Mucosa of rectum (tissue), 2 donors: Measurements from ENCODE around the gene CRELD1.
A peak's percentile ranks its signal among the peaks of the same experiment; 100 is the strongest.

ENCODE experiments used
- H3K27ac ChIP-seq, 2 donors: one replicate each; pipeline ENCODE4 v1.7.0; 2013; ENCODE audit warnings: inconsistent platforms in 2 of 2, low read depth in 2 of 2, low read length in 2 of 2
- H3K27me3 ChIP-seq, 2 donors: one replicate each; pipeline ENCODE4 v1.7.0; 2013; ENCODE audit warnings: low read length in 2 of 2; ENCODE audit not compliant: control insufficient read depth in 2 of 2, insufficient read depth in 2 of 2
- H3K36me3 ChIP-seq, 2 donors: one replicate each; pipeline ENCODE4 v1.7.0; 2013; ENCODE audit warnings: low read length in 2 of 2; ENCODE audit not compliant: control insufficient read depth in 2 of 2, insufficient read depth in 2 of 2
- H3K4me1 ChIP-seq, 2 donors: one replicate each; pipeline ENCODE4 v1.7.0; 2013; ENCODE audit warnings: low read length in 2 of 2, mild to moderate bottlenecking in 1 of 2; ENCODE audit not compliant: control insufficient read depth in 2 of 2, insufficient read depth in 2 of 2
- H3K4me3 ChIP-seq, 2 donors: one replicate each; pipeline ENCODE4 v1.7.0; 2013; ENCODE audit warnings: low read length in 2 of 2
- H3K9ac ChIP-seq, 2 donors: one replicate each; pipeline ENCODE4 v1.7.0; 2013; ENCODE audit warnings: low read length in 2 of 2, low read depth in 1 of 2, mild to moderate bottlenecking in 1 of 2
- H3K9me3 ChIP-seq, 2 donors: one replicate each; pipeline ENCODE4 v1.7.0; 2013; ENCODE audit warnings: low read length in 2 of 2; ENCODE audit not compliant: control insufficient read depth in 2 of 2
- donor health status: healthy.
- donor health status: Normal muscosa, but diverticular disease.

The CRELD1 gene, protein sequence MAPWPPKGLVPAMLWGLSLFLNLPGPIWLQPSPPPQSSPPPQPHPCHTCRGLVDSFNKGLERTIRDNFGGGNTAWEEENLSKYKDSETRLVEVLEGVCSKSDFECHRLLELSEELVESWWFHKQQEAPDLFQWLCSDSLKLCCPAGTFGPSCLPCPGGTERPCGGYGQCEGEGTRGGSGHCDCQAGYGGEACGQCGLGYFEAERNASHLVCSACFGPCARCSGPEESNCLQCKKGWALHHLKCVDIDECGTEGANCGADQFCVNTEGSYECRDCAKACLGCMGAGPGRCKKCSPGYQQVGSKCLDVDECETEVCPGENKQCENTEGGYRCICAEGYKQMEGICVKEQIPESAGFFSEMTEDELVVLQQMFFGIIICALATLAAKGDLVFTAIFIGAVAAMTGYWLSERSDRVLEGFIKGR

DNA sequence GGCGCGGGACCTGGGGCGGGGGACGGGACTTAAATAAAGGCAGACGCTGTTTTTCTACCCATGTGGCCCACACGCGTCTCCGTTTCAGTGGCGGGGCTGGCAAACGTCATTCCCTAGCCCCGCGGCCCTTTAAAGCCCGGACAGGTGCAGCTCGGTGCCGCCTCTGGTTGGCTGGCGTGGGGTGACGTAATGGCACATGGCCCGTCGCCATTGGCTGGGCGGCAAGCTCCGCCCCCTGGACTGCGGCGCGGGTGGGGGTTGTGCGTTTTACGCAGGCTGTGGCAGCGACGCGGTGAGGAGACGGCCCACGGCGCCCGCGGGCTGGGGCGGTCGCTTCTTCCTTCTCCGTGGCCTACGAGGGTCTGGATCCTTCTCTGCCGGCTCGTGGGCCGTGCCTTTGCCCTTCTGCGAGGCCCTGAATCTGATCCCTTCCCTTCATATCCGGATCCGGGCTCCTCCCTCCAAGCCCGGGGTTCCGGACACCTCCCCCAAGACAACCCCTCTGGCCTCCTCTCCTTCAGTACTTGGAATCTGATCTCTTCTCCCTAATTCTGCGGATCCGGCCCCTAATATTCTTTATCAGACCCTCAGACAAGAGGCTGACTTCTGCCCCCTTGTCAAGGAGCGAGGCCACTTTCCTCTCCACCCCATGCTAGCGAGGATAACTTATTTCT is at the start of gene CRELD1:
Gene CRELD1, plus strand, starts transcription at position 274 of the 674 bp plus-strand sequence. CDS start 605 bp downstream, outside the sequence.
- Histone ChIP-seq H3K4me3 (peak within 1 kb of the TSS; percentile 94 to 98), H3K27ac (peak within 1 kb of the TSS; percentile 94 to 96), H3K27me3 (no peaks in the 10 kb centered on the region), H3K4me1 (peaks cover 18 to 23% of the 10 kb centered on the region in 2 donors), H3K36me3 (peaks cover 15 to 16% of the 10 kb centered on the region in 2 donors), H3K9me3 (no peaks in the 10 kb centered on the region), H3K9ac (peak within 1 kb of the TSS; percentile 89 to 95)

DNA sequence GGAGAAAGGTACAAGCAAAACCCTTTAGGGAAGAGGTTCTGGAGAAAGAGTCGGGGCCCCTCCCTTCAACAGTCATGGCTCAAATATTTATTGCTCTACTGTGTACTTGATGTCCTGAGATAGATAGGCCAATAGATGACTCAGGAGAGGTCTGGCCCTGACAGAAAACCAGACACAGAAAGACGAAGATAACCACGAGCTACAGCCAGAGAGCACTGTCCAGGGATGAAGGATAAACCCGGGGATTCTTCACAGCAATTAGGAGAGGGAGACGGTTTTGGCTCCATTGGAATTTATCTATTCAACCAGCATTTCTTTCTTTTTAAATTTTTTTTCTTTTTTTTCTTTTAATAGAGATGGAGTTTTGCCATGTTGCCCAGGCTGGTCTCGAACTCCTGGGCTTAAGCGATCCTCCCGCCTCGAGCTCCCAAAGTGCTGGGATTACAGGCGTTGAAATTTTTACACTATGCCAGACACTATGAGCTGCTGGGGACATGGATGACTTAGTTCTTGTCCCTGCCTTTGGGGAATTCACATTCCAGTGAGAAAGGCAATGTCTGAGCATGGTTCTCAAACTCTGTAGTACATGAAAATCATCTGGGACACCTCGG is 49.0 kb upstream of the CRELD1 start:
- no peaks in the 10 kb centered on the region for H3K27me3 ChIP-seq
- peak overlapping the region in 1 of 2 donors; percentile 82 for H3K27ac ChIP-seq
- no peak overlapping the region for H3K4me3 ChIP-seq
- no peaks in the 10 kb centered on the region for H3K36me3 ChIP-seq
- no peak overlapping the region for H3K9ac ChIP-seq
- peaks cover 0 to 4% of the 10 kb centered on the region in 2 donors for H3K4me1 ChIP-seq
- no peaks in the 10 kb centered on the region for H3K9me3 ChIP-seq

DNA sequence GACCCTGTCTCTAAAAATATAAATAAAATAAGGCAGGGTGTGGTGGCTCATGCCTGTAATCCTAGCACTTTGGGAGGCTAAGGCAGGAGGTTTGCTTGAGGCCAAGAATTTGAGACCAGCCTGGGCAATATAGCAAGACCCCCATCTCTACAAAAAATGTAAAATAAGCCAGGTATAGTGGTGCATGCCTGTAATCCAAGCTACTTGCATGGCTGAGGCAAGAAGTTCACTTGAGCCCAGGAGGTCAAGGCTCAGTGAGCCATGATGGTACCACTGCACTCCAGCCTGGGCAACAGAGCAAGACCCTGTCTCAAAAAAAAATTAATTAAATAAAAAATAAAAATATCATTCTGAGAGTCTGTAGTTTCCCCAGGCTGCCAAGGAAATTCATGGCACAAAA is 47.3 kb upstream of the CRELD1 start:
- Histone ChIP-seq H3K9ac (no peak overlapping the region), H3K4me3 (no peak overlapping the region), H3K27ac (no peak overlapping the region), H3K27me3 (no peaks in the 10 kb centered on the region), H3K36me3 (no peaks in the 10 kb centered on the region), H3K9me3 (no peaks in the 10 kb centered on the region), H3K4me1 (peaks cover 0 to 9% of the 10 kb centered on the region in 2 donors)

DNA sequence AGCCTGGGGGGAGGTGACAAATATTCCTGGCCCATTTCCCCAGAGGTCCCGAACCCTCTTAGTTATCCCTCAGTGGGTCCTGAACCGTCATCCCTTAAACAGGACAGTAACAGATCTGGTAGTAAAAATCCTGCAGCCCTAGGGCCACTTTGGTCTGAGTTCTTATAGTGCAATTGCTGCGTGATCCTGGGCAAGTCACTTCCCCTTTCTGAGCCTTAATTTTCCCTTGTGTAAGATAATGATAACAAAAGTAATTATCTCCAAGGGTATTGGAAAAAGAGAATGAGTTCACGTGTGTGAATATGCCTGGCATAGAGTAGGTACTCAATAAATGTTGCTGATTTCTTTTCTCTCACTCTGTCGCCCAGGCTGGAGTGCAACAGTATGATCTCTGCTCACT is 46.2 kb upstream of the CRELD1 start:
- H3K27me3 ChIP-seq, result no peaks in the 10 kb centered on the region
- H3K27ac ChIP-seq, result no peak overlapping the region
- no peak overlapping the region for H3K9ac ChIP-seq
- H3K4me1 ChIP-seq, result peaks cover 0 to 9% of the 10 kb centered on the region in 2 donors
- no peaks in the 10 kb centered on the region for H3K9me3 ChIP-seq
- H3K4me3 ChIP-seq, result no peak overlapping the region
- H3K36me3 ChIP-seq, result peaks cover 0 to 2% of the 10 kb centered on the region in 2 donors

DNA sequence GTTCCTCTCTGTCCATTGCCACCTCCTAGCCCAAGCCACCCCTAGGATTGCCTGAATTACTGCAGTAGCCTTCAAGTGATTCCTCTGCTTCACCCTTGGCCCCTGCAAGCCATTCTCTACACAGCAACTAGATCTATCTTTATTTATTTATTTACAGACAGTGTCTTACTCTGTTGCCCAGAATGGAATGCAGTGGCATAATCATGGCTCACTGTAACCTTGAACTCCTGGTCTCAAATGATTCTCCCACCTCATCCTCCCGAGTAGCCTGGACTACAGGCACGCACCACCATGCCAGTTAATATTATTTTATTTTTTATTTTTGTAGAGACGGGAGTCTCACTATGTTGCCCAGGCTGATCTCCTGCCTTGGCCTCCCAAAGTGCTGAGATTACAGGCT is 45.1 kb upstream of the CRELD1 start:
- H3K9ac ChIP-seq, result no peak overlapping the region

DNA sequence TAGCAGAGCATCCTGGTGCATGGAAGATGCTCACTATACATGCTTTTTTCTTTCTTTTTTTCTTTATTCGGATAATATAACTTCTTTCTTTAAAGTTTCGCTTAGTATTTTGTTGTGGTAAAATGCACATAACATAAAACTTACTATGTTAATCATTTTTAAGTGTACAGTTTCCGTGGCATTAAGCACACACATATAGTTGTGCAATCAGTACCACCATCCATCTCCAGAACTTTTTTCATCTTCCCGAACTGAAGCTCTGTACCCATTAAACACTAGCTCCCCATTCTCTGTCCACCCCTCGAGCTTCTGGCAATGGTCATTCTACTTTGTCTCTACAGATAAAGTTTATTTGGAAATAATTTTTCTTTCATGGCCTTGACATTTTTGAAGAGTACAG is 44.2 kb upstream of the CRELD1 start:
- no peak overlapping the region for H3K27ac ChIP-seq
- no peak overlapping the region for H3K9ac ChIP-seq
- no peaks in the 10 kb centered on the region for H3K27me3 ChIP-seq
- H3K4me1 ChIP-seq, result peaks cover 3 to 8% of the 10 kb centered on the region in 2 donors
- no peak overlapping the region for H3K4me3 ChIP-seq
- no peaks in the 10 kb centered on the region for H3K9me3 ChIP-seq
- H3K36me3 ChIP-seq, result peaks cover 8 to 13% of the 10 kb centered on the region in 2 donors

More for the DNA sequence above, 45.1 kb upstream of the CRELD1 start:
- Histone ChIP-seq H3K36me3 (peaks cover 8 to 13% of the 10 kb centered on the region in 2 donors), H3K27me3 (no peaks in the 10 kb centered on the region), H3K9me3 (no peaks in the 10 kb centered on the region), H3K27ac (no peak overlapping the region), H3K4me3 (no peak overlapping the region), H3K4me1 (peaks cover 0 to 9% of the 10 kb centered on the region in 2 donors)

DNA sequence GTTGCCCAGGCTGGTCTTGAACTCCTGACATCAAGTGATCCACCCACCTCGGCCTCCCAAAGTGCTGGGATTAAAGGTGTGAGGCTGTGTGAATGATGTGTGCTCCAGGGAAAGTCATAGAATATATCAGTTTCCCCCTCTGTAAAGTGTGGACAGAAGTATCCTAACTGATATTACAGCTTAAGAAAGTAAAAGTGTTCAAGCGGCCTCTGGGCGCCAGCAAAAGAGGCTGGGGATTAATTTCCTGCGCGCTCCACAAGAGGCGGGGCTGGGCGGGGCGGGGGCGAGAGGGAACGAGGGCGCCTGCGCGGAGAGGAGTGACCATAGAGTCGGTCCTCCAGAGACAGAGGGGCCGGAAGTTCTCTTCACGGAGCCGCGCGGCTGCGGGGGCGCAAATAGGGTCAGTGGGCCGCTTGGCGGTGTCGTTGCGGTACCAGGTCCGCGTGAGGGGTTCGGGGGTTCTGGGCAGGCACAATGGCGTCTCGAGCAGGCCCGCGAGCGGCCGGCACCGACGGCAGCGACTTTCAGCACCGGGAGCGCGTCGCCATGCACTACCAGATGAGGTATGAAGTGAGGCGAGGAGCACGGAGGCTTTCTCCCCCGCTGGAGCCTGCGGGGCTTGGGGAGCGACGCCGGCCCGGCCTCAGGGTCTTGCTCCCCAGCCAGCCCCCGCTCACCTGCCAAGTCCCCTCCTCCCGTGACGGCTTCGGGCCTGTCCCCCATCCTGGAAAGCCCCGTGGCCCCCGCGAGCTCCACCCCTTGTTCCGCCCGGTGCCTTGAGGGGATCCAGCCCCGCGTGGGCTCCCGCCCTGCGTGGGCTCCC is 43.2 kb upstream of the CRELD1 start, which contains the start of gene JAGN1:
Gene JAGN1, plus strand, starts transcription at position 362 of the 823 bp plus-strand sequence. Its CDS starts 113 bp downstream, at position 475.
- Histone ChIP-seq H3K4me3 (peak within 1 kb of the TSS; percentile 93 to 98), H3K27me3 (no peaks in the 10 kb centered on the region), H3K9me3 (no peaks in the 10 kb centered on the region), H3K27ac (peak within 1 kb of the TSS; percentile 93 to 94), H3K4me1 (peaks cover 3 to 12% of the 10 kb centered on the region in 2 donors), H3K9ac (peak within 1 kb of the TSS; percentile 99 to 100), H3K36me3 (peaks cover 8 to 16% of the 10 kb centered on the region in 2 donors)

DNA sequence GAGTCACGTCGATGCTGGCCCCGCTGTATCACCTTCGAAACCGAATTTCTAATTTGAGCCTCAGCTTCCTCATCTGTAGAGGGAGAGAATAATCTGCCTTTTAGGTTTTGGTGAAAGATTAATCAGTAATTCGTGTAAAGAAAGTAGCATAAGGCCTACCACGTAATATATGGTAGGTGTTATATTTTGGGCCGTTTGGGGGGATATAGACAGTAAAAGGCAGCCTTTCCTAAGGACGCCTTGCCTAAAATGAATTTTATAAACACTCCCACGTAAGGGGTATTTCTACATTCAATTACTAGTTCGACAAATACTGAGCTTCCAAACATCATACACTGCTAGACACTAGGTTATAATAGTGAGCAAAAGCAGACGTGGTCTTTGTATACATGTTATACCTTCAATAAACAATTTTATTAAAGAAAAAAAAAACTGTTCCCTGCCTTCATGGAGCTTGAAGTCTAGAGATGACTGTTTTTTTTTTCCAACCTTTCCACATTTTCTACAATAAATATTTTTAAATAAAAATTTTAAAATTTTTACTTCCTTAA is 42.5 kb upstream of the CRELD1 start:
- Histone ChIP-seq H3K4me3 (peak overlapping the region; percentile 93 to 98), H3K9me3 (no peaks in the 10 kb centered on the region), H3K27ac (peak overlapping the region; percentile 93 to 94), H3K27me3 (no peaks in the 10 kb centered on the region), H3K4me1 (peaks cover 3 to 12% of the 10 kb centered on the region in 2 donors), H3K36me3 (peaks cover 8 to 16% of the 10 kb centered on the region in 2 donors), H3K9ac (peak overlapping the region; percentile 99 to 100)

DNA sequence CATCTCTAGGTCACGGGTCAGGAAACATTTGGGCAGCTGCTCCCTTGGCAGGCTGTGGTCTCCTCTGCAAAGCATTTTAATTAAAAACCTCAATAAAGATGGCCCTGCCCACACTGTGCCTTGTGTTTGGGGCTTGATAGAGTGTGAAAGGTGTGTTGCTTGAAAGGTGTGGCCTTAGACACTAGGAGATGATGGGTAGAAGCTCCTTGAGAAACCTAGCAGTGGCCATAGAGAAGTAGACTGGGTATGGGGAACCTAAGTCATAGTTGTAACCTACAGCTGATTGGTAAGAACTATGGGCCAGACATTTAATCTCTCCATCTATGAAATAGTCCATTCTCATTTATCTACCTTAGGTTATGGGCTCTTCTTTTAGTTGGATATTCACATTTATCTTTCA is 39.9 kb upstream of the CRELD1 start:
- Histone ChIP-seq H3K9me3 (no peaks in the 10 kb centered on the region), H3K4me1 (peaks cover 25 to 33% of the 10 kb centered on the region in 2 donors)

More for the DNA sequence above, 39.9 kb upstream of the CRELD1 start:
- Histone ChIP-seq H3K36me3 (peaks cover 8 to 16% of the 10 kb centered on the region in 2 donors), H3K4me3 (no peak overlapping the region), H3K27ac (peak overlapping the region in 1 of 2 donors; percentile 68), H3K27me3 (no peaks in the 10 kb centered on the region), H3K9ac (no peak overlapping the region)
